ENCODE data around the gene RNU7-1. TPM values are rescaled to one million over a fixed set of nuclear protein-coding genes. Genes with fewer than 3 reads are reported as not detected.

Gene RNU7-1
- polyA plus RNA-seq, 1 donor: not detected

DNA sequence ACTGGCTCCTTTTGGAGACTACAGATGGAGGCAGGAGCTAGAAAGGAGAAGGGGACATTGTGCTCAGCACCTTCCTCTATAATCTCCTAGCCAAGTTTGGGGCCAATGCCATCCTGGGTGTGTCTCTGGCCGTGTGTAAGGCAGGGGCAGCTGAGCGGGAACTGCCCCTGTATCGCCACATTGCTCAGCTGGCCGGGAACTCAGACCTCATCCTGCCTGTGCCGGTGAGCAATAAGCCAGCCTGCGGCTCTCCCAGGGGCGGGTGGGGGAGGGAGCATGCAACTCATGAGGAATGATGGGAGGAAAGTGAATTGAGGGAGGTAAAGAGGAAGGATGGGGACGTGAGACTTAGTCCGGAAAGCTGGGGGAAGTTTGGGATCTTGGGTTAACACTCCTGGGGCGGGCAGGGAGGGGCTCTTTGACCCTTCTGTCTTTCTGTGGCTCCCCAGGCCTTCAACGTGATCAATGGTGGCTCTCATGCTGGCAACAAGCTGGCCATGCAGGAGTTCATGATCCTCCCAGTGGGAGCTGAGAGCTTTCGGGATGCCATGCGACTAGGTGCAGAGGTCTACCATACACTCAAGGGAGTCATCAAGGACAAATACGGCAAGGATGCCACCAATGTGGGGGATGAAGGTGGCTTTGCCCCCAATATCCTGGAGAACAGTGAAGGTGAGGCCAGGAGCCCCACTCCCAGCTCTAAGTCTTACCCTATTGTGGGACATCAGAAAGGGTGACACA, 26.0 kb upstream of the RNU7-1 start:
- no CpG with 5 or more reads among the region's 14 CpGs for WGBS (ENCODE audit: insufficient coverage, low lambda C conversion rate)
- no peak for DNase-seq
- H3K27me3 ChIP-seq (ENCODE audit: control insufficient read depth, insufficient read depth, low read length): peaks cover 30% of the 10 kb centered on the region
- no peak overlapping the region for H3K27ac ChIP-seq (ENCODE audit: low read length)
- peaks cover 4% of the 10 kb centered on the region for H3K9me3 ChIP-seq (ENCODE audit: control insufficient read depth, low read depth, low read length)
- H3K4me1 ChIP-seq (ENCODE audit: control insufficient read depth, insufficient read depth, low read length): peaks cover 12% of the 10 kb centered on the region
- H3K4me3 ChIP-seq (ENCODE audit: low read length): no peak overlapping the region
- no peaks in the 10 kb centered on the region for H3K36me3 ChIP-seq (ENCODE audit: control insufficient read depth, insufficient read depth, low read length)

DNA sequence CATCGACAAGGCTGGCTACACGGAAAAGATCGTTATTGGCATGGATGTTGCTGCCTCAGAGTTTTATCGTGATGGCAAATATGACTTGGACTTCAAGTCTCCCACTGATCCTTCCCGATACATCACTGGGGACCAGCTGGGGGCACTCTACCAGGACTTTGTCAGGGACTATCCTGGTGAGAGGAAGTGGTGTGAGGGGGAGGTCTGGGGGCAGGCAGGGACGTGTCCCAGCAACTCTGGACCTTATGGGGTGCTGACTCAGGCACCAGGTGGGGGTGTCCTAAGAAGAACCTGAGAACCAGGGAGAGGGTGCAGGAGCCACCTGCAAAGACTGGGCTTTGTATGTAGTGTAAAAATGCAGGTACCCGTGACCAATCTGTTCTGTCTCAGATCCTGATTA, 24.0 kb upstream of the RNU7-1 start:
- peaks cover 15% of the 10 kb centered on the region for H3K27me3 ChIP-seq (ENCODE audit: control insufficient read depth, insufficient read depth, low read length)
- WGBS (ENCODE audit: insufficient coverage, low lambda C conversion rate): no CpG with 5 or more reads among the region's 7 CpGs

DNA sequence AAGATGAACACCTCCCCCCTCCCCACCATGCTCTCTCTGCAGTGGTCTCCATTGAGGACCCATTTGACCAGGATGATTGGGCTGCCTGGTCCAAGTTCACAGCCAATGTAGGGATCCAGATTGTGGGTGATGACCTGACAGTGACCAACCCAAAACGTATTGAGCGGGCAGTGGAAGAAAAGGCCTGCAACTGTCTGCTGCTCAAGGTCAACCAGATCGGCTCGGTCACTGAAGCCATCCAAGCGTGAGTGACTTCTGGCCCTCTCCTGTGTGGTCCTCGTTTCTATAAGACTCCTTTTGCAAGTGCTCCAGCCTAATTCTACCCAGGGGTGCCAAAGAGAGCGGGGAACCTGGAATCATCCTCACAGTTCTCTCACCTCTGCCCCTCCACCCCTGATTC, 22.1 kb upstream of the RNU7-1 start:
- no peaks in the 10 kb centered on the region for H3K9me3 ChIP-seq (ENCODE audit: control insufficient read depth, low read depth, low read length)
- peaks cover 20% of the 10 kb centered on the region for H3K4me1 ChIP-seq (ENCODE audit: control insufficient read depth, insufficient read depth, low read length)
- no peaks in the 10 kb centered on the region for H3K36me3 ChIP-seq (ENCODE audit: control insufficient read depth, insufficient read depth, low read length)
- no peak for DNase-seq
- no CpG with 5 or more reads among the region's 7 CpGs for WGBS (ENCODE audit: insufficient coverage, low lambda C conversion rate)
- H3K4me3 ChIP-seq (ENCODE audit: low read length): no peak overlapping the region
- no peak overlapping the region for H3K27ac ChIP-seq (ENCODE audit: low read length)
- peaks cover 2% of the 10 kb centered on the region for H3K27me3 ChIP-seq (ENCODE audit: control insufficient read depth, insufficient read depth, low read length)

More for the DNA sequence above, 24.0 kb upstream of the RNU7-1 start:
- H3K9me3 ChIP-seq (ENCODE audit: control insufficient read depth, low read depth, low read length): no peaks in the 10 kb centered on the region
- H3K4me3 ChIP-seq (ENCODE audit: low read length): no peak overlapping the region
- no peak for DNase-seq
- H3K27ac ChIP-seq (ENCODE audit: low read length): no peak overlapping the region
- peaks cover 9% of the 10 kb centered on the region for H3K4me1 ChIP-seq (ENCODE audit: control insufficient read depth, insufficient read depth, low read length)
- no peaks in the 10 kb centered on the region for H3K36me3 ChIP-seq (ENCODE audit: control insufficient read depth, insufficient read depth, low read length)

DNA sequence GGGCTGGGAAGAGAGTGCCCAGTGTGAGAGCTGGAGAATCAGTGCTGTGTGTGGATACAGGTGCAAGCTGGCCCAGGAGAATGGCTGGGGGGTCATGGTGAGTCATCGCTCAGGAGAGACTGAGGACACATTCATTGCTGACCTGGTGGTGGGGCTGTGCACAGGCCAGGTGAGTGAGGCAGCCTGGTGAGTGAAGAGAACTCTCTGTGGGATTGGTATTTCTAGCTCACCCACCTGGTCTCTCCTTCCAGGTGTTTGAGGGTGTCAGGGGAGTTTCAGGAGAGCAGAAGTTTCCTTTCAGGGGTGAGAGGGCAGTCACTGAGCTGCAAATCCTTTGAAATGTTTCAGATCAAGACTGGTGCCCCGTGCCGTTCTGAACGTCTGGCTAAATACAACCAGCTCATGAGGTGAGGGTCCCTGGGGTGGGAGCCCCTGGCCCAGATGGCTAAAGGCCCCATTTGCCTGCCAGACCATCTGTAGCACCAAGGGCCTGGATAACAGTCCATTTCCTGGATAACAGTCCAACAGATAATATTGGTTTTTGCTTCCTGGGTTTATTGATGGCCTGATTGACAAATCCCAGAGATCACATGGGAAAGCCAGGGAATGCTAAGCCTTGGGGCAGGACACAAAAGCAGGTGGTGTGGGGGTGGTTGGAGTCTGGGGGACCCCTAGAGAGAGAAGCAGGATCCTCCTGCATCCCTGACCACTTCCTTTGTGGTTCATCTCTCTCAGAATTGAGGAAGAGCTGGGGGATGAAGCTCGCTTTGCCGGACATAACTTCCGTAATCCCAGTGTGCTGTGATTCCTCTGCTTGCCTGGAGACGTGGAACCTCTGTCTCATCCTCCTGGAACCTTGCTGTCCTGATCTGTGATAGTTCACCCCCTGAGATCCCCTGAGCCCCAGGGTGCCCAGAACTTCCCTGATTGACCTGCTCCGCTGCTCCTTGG, 21.3 kb upstream of the RNU7-1 start:
- Histone ChIP-seq H3K4me1 (ENCODE audit: control insufficient read depth, insufficient read depth, low read length) (peaks cover 26% of the 10 kb centered on the region), H3K36me3 (ENCODE audit: control insufficient read depth, insufficient read depth, low read length) (no peaks in the 10 kb centered on the region), H3K9me3 (ENCODE audit: control insufficient read depth, low read depth, low read length) (no peaks in the 10 kb centered on the region), H3K27me3 (ENCODE audit: control insufficient read depth, insufficient read depth, low read length) (no peaks in the 10 kb centered on the region), H3K4me3 (ENCODE audit: low read length) (no peak overlapping the region), H3K27ac (ENCODE audit: low read length) (no peak overlapping the region)
- WGBS (ENCODE audit: insufficient coverage, low lambda C conversion rate): no CpG with 5 or more reads among the region's 9 CpGs
- no peak for DNase-seq

DNA sequence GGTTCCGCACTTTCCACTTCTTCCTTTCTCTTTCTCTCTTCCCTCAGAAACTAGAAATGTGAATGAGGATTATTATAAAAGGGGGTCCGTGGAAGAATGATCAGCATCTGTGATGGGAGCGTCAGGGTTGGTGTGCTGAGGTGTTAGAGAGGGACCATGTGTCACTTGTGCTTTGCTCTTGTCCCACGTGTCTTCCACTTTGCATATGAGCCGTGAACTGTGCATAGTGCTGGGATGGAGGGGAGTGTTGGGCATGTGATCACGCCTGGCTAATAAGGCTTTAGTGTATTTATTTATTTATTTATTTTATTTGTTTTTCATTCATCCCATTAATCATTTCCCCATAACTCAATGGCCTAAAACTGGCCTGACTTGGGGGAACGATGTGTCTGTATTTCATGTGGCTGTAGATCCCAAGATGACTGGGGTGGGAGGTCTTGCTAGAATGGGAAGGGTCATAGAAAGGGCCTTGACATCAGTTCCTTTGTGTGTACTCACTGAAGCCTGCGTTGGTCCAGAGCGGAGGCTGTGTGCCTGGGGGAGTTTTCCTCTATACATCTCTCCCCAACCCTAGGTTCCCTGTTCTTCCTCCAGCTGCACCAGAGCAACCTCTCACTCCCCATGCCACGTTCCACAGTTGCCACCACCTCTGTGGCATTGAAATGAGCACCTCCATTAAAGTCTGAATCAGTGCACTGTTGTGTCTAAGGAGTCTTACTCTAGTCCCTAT, 20.4 kb upstream of the RNU7-1 start:
- no peaks in the 10 kb centered on the region for H3K36me3 ChIP-seq (ENCODE audit: control insufficient read depth, insufficient read depth, low read length)
- no peak overlapping the region for H3K4me3 ChIP-seq (ENCODE audit: low read length)
- H3K27me3 ChIP-seq (ENCODE audit: control insufficient read depth, insufficient read depth, low read length): no peaks in the 10 kb centered on the region
- H3K4me1 ChIP-seq (ENCODE audit: control insufficient read depth, insufficient read depth, low read length): peaks cover 26% of the 10 kb centered on the region
- no peaks in the 10 kb centered on the region for H3K9me3 ChIP-seq (ENCODE audit: control insufficient read depth, low read depth, low read length)
- 100% methylated on average over 1 of the region's 10 CpGs for WGBS (ENCODE audit: insufficient coverage, low lambda C conversion rate)
- H3K27ac ChIP-seq (ENCODE audit: low read length): no peak overlapping the region
- no peak for DNase-seq

DNA sequence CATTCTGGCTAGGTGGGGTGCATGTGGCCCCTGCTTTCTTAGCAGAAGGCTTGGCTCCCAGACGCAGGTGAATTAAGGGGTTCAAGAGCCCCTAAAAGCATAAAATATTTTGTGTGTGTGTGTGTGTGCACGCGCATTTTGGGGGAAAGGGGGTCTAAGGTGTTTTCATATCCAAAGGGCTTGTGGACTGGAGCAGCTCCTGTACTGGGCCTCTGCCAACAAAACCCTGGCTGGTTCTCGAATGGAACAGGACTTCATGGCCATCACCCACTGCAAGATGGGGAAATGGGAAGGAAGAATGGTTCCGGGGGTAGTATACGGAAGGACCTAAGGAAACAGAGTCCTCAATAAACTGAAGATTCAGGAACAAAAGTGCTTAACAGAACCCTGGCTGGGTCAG, 19.8 kb upstream of the RNU7-1 start:
- no peak for DNase-seq
- Histone ChIP-seq H3K4me1 (ENCODE audit: control insufficient read depth, insufficient read depth, low read length) (peaks cover 26% of the 10 kb centered on the region), H3K36me3 (ENCODE audit: control insufficient read depth, insufficient read depth, low read length) (no peaks in the 10 kb centered on the region), H3K27me3 (ENCODE audit: control insufficient read depth, insufficient read depth, low read length) (no peaks in the 10 kb centered on the region), H3K27ac (ENCODE audit: low read length) (no peak overlapping the region), H3K4me3 (ENCODE audit: low read length) (no peak overlapping the region), H3K9me3 (ENCODE audit: control insufficient read depth, low read depth, low read length) (no peaks in the 10 kb centered on the region)
- no CpG with 5 or more reads among the region's 6 CpGs for WGBS (ENCODE audit: insufficient coverage, low lambda C conversion rate)

DNA sequence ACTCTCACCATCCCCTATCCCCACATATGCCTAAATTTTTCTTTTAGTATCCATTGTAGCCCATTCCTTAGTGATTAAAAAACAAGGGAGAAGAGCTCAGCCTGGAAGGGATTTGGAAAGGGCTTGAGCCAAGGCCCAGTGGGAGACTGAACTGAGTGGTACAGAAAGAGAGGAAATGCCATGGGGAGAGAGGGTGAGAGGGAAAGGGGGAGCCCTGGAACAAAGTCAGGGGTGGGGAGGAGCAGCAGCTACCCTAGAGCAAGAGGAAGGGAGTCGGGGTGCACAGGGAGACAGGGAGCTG, 18.4 kb upstream of the RNU7-1 start:
- Histone ChIP-seq H3K4me3 (ENCODE audit: low read length) (no peak overlapping the region), H3K9me3 (ENCODE audit: control insufficient read depth, low read depth, low read length) (no peaks in the 10 kb centered on the region), H3K36me3 (ENCODE audit: control insufficient read depth, insufficient read depth, low read length) (no peaks in the 10 kb centered on the region), H3K27me3 (ENCODE audit: control insufficient read depth, insufficient read depth, low read length) (no peaks in the 10 kb centered on the region), H3K4me1 (ENCODE audit: control insufficient read depth, insufficient read depth, low read length) (peaks cover 38% of the 10 kb centered on the region), H3K27ac (ENCODE audit: low read length) (peak overlapping the region; percentile 84)
- DNase-seq: no peak
- no CpG with 5 or more reads among the region's 1 CpG for WGBS (ENCODE audit: insufficient coverage, low lambda C conversion rate)

DNA sequence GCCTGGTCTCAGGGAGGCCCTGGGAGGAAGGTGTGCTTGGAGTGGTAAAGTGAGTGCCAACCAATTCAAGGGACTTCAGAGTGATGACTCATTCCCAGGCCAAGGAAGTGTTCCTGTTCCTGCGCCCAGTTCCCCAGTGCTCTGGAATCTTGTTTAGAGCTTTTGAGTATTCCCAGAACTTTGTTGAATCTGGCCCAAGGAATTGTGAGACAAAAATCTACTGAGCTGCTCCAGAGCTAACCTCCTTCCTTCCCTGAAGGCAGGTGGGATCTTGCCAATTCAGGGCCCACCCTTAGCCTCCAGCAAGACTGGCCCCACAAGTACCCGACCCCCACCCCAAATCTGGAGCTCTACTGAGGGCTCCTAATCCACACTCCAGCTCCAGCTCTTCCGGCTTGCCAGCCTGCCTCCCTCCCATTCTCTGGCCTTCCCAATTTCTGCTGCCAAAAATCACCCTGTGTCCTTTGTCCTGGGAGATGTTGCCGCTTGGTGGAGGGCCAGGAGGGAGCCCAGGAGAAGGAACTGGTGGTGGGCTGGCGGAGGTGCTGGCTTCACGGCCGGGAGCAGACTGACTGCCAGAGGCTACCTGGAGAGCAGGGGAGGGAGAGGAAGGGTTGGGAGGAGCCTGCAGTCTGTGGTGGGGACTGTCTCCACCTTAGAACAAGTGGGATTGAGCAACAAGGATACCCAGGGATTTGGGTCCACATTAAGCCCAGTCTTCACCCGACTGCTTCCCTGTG, 17.9 kb upstream of the RNU7-1 start:
- peak in 1 of 2 donors; percentile 68 for DNase-seq
- Histone ChIP-seq H3K4me1 (ENCODE audit: control insufficient read depth, insufficient read depth, low read length) (peaks cover 39% of the 10 kb centered on the region), H3K9me3 (ENCODE audit: control insufficient read depth, low read depth, low read length) (no peaks in the 10 kb centered on the region), H3K27me3 (ENCODE audit: control insufficient read depth, insufficient read depth, low read length) (no peaks in the 10 kb centered on the region), H3K36me3 (ENCODE audit: control insufficient read depth, insufficient read depth, low read length) (no peaks in the 10 kb centered on the region), H3K4me3 (ENCODE audit: low read length) (peak overlapping the region; percentile 23), H3K27ac (ENCODE audit: low read length) (peak overlapping the region; percentile 84)
- WGBS (ENCODE audit: insufficient coverage, low lambda C conversion rate): no CpG with 5 or more reads among the region's 8 CpGs

DNA sequence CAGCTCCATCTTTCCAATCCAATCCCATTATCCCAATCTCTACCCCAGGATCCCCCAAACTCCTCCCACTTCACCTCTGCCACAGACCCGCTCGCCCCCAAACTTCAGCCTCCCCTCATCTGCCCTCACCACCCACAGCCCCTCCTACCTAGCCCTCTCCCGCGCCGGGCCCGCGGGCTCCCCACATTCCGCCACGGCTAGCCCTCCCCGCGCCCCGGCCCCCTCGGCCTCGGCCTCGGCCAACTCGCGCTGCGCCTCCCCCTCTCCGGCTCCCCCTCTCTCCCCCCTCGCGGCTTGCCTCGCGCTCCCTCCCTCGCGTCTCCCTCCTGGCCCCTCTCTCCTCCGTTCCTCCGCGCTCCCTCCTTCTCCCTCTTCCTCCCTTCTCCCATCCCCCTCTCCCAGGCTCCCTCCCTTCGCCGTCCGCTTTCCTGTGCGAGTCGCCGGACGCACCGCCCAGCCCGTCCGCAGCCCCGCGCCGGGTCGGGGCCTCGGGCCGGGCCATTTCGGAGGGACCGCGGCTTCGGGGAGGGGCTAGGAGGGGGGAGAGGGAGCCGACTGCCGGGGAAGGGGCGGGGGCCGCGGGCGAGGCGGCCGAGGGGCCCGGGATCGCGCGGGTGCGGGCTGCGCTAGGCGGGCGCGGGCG, 16.1 kb upstream of the RNU7-1 start, which contains the start of gene ATN1:
ATN1 (plus strand) TSS at position 581 of the 643 bp plus-strand sequence. CDS start 6,043 bp downstream, outside the sequence.
- no CpG with 5 or more reads among the region's 66 CpGs for WGBS (ENCODE audit: insufficient coverage, low lambda C conversion rate)
- Histone ChIP-seq H3K27ac (ENCODE audit: low read length) (peak within 1 kb of the TSS; percentile 84), H3K36me3 (ENCODE audit: control insufficient read depth, insufficient read depth, low read length) (no peaks in the 10 kb centered on the region), H3K27me3 (ENCODE audit: control insufficient read depth, insufficient read depth, low read length) (no peaks in the 10 kb centered on the region), H3K9me3 (ENCODE audit: control insufficient read depth, low read depth, low read length) (no peaks in the 10 kb centered on the region), H3K4me1 (ENCODE audit: control insufficient read depth, insufficient read depth, low read length) (peaks cover 43% of the 10 kb centered on the region), H3K4me3 (ENCODE audit: low read length) (peak within 1 kb of the TSS; percentile 89)
- DNase-seq: peak; percentile 74 to 85

Measured in large intestine (tissue), 3 donors.